ENCODE results near the gene SH2D3C.

The SH2D3C gene

DNA sequence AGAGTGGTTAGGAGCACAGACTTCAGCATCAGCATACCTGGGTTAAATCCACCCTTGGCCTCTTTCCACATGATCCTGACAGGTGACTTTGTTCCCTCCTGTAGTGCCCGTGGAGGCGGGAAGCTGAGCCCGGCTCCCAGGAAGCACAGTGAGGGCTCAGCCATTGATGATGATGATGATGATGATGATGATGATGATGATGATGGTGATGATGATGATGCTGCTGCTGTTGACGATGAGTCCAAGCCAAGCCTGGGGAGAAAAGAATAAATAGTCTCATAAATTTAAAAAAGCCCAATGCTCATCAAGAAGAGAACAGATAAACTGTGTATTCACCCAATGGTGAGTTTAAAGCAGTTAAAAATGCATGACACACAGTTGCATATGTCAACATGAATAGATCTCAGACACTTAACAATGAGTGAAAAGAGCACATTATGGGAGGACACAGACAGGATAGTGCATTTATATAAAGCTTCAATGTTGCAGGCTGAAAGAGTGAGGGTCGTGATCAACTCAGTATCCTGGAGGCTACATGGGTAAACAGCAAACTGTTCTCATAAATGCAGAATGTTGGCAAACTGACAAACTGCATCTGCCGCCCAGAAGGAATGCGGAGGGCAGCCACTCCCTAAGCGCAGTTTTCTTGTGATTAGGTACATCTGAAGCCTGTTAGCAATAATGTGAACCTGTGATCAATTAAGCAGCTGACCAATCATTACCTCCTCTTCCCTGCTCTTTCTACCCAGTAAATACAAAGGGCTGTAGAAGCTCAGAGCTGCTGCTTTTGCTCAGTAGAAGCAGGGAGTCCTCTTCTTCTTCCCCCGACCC lies 83.4 kb downstream of the SH2D3C start:
- peak; percentile 68 for DNase-seq (ENCODE audit: low read depth)

DNA sequence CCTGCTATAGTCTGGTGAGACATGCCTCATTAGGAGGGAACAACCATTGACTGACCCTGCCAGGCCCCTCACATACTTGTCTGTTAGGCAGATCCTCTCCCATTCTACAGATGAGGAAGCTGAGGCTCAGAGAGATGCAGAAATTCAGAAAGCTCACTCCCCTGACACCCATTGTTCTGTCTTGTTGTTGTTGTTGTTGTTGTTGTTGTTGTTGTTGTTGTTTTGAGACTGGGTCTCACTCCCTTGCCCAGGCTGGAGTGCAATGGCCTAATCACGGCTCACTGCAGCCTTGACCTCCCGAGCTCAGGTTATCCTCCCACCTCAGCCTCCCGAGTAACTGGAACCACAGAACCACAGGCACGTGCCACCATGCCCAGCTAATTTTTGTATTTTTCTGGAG lies 84.8 kb downstream of the SH2D3C start:
- no peak for DNase-seq (ENCODE audit: low read depth)

DNA sequence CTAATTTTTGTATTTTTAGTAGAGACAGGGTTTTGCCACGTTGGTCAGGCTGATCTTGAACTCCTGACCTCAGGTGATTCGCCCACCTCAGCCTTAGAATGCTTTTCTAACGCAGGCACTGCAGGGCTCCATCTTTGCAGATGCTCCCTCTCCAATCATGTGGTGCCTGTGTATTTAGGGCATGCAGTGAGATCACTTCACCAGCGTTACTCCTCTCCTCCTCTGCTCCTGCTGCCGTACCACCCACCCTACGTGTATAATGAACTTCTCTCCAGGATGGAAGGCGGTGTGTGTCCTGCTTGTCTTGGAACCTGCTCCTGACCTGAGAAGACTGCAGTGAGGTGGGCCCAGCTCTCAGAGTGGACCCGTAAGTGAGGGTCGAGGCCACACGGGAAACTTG lies 85.3 kb downstream of the SH2D3C start:
- DNase-seq (ENCODE audit: low read depth): no peak

DNA sequence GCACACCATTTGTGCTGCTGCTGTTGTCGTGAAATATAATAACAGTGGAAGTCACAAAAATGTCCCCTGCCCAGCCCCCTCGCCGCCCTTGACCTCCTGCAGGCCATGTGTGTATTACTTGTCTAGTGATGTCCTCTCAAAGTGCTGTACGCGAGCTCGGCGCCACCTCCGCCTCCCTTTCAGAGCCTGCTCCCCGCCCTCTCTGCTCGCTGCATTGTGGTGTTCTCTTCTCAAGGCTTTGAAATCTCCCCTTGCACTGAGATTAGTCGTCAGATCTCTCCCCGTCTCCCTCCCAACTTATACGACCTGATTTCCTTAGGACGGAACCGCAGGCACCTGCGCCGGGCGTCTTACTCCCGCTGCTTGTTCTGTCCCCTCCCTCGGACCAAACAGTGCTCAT lies 86.4 kb downstream of the SH2D3C start:
- no peak for DNase-seq (ENCODE audit: low read depth)

DNA sequence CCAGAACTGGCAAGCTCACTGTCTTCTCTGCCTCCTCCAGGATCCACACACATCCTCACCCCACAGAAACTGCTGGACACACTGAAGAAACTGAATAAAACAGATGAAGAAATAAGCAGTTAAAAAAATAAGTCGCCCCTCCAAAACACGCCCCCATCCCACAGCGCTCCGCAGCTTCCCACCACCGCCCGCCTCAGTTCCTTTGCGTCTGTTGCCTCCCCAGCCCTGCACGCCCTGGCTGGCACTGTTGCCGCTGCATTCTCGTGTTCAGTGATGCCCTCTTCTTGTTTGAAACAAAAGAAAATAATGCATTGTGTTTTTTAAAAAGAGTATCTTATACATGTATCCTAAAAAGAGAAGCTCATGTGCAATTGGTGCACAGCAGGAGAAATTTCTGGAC lies 87.7 kb downstream of the SH2D3C start:
- no peak for DNase-seq (ENCODE audit: low read depth)

DNA sequence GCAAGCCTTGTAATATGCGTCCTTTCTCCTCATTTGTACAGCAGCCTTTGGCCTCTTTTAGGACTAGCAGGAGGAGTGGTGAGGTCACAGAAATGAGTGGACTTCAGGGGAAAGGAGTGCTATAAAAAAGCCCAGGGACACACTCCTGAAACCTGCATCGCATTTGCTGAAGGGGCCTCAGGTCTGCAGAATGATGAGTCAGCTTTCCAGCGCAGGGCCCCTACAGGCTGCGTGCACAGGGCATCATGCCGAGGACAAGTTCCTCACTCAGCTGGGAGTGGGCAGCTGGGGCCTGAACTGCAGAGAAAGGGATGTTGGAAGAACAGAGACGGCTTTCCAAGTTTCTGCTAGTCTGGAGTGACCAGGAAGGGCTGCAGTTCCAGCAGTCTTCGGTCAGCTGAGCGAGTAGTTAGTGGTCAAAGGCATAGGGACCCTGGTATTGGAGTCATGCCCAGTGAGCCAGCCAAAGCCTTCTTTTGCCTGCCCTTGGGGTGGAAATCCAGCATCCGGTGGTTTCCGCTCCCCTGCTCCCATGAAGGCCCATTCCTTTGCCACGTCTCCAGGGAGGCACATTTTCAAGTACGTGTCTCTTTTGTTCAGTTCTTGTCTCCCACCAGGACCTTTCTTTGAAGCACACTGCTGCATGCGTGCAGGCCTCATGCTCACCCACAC lies 89.0 kb downstream of the SH2D3C start:
- no peak for DNase-seq (ENCODE audit: low read depth)

Measured in fibroblast of gingiva (primary cell).